ENCODE data around the gene CSF1R. TPM values are rescaled to one million over a fixed set of nuclear protein-coding genes. Genes with fewer than 3 reads are reported as not detected.
A peak's percentile ranks its signal among the peaks of the same experiment; 100 is the strongest.
"Not testable (repeated sequence)": the region's sequence is repeated elsewhere in the genome, so short reads cannot be mapped to it uniquely, and the experiment has no call there.

CSF1R gene
- total RNA-seq, 2 donors from 2014 or later = 2.7 to 3.4 TPM

GRCh38 chr5:150044712-150045111, 41.6 kb downstream of the CSF1R start:
- H3K4me3 Mint-ChIP-seq = no peak overlapping the region
- no peak for ATAC-seq
- H3K9me3 ChIP-seq (ENCODE audit: control insufficient read depth, low read length, poor library complexity, severe bottlenecking) = no peaks in the 10 kb centered on the region
- DNase-seq = no peak
- H3K4me1 Mint-ChIP-seq = peaks cover 12% of the 10 kb centered on the region
- H3K36me3 Mint-ChIP-seq (ENCODE audit: low read depth) = peaks cover 18% of the 10 kb centered on the region
- no peak overlapping the region for H3K27ac Mint-ChIP-seq
- no peaks in the 10 kb centered on the region for H3K27me3 Mint-ChIP-seq

- H3K27ac Mint-ChIP-seq = no peak overlapping the region
- H3K9me3 ChIP-seq (ENCODE audit: control insufficient read depth, low read length, poor library complexity, severe bottlenecking) = no peaks in the 10 kb centered on the region
- no peaks in the 10 kb centered on the region for H3K27me3 Mint-ChIP-seq
- DNase-seq = no peak
- peaks cover 15% of the 10 kb centered on the region for H3K36me3 Mint-ChIP-seq (ENCODE audit: low read depth)
- H3K4me1 Mint-ChIP-seq = peaks cover 12% of the 10 kb centered on the region
- H3K4me3 Mint-ChIP-seq = no peak overlapping the region
- ATAC-seq = no peak
Measured at GRCh38 chr5:150044329-150044681, 42.0 kb downstream of the CSF1R start.

GRCh38 chr5:150043657-150044328, 42.6 kb downstream of the CSF1R start:
- H3K9me3 ChIP-seq (ENCODE audit: control insufficient read depth, low read length, poor library complexity, severe bottlenecking) = no peaks in the 10 kb centered on the region
- DNase-seq (no peak), ATAC-seq (no peak)
- Mint-ChIP-seq H3K4me1 (peaks cover 12% of the 10 kb centered on the region), H3K27ac (no peak overlapping the region), H3K4me3 (no peak overlapping the region), H3K36me3 (ENCODE audit: low read depth) (peaks cover 11% of the 10 kb centered on the region), H3K27me3 (no peaks in the 10 kb centered on the region)

GRCh38 chr5:150042459-150042858, 43.9 kb downstream of the CSF1R start:
- H3K4me3 Mint-ChIP-seq = no peak overlapping the region
- H3K27ac Mint-ChIP-seq = peak overlapping the region; percentile 11
- ATAC-seq = no peak
- H3K36me3 Mint-ChIP-seq (ENCODE audit: low read depth) = peaks cover 13% of the 10 kb centered on the region
- H3K9me3 ChIP-seq (ENCODE audit: control insufficient read depth, low read length, poor library complexity, severe bottlenecking) = no peaks in the 10 kb centered on the region
- no peak for DNase-seq
- H3K4me1 Mint-ChIP-seq = peaks cover 14% of the 10 kb centered on the region
- no peaks in the 10 kb centered on the region for H3K27me3 Mint-ChIP-seq

GRCh38 chr5:150038547-150038946, 47.8 kb downstream of the CSF1R start:
- Mint-ChIP-seq H3K36me3 (ENCODE audit: low read depth) (peaks cover 14% of the 10 kb centered on the region), H3K27me3 (no peaks in the 10 kb centered on the region), H3K4me3 (no peak overlapping the region), H3K27ac (no peak overlapping the region), H3K4me1 (peaks cover 9% of the 10 kb centered on the region)
- no peaks in the 10 kb centered on the region for H3K9me3 ChIP-seq (ENCODE audit: control insufficient read depth, low read length, poor library complexity, severe bottlenecking)
- ATAC-seq (no peak), DNase-seq (no peak)

GRCh38 chr5:150036513-150036912, 49.8 kb downstream of the CSF1R start:
- Mint-ChIP-seq H3K27ac (no peak overlapping the region), H3K36me3 (ENCODE audit: low read depth) (peaks cover 17% of the 10 kb centered on the region), H3K4me3 (no peak overlapping the region), H3K4me1 (peaks cover 6% of the 10 kb centered on the region), H3K27me3 (no peaks in the 10 kb centered on the region)
- ATAC-seq = no peak
- H3K9me3 ChIP-seq (ENCODE audit: control insufficient read depth, low read length, poor library complexity, severe bottlenecking) = no peaks in the 10 kb centered on the region
- DNase-seq = no peak

- no peak overlapping the region for H3K4me3 Mint-ChIP-seq
- ATAC-seq = no peak
- no peak for DNase-seq
- peaks cover 4% of the 10 kb centered on the region for H3K4me1 Mint-ChIP-seq
- H3K36me3 Mint-ChIP-seq (ENCODE audit: low read depth) = peaks cover 17% of the 10 kb centered on the region
- no peaks in the 10 kb centered on the region for H3K27me3 Mint-ChIP-seq
- no peaks in the 10 kb centered on the region for H3K9me3 ChIP-seq (ENCODE audit: control insufficient read depth, low read length, poor library complexity, severe bottlenecking)
- H3K27ac Mint-ChIP-seq = peak overlapping the region; percentile 65
Measured at GRCh38 chr5:150035139-150035895, 51.0 kb downstream of the CSF1R start.

- Mint-ChIP-seq H3K27me3 (no peaks in the 10 kb centered on the region), H3K4me1 (peaks cover 4% of the 10 kb centered on the region), H3K27ac (peak overlapping the region; percentile 65), H3K36me3 (ENCODE audit: low read depth) (peaks cover 17% of the 10 kb centered on the region), H3K4me3 (no peak overlapping the region)
- H3K9me3 ChIP-seq (ENCODE audit: control insufficient read depth, low read length, poor library complexity, severe bottlenecking) = no peaks in the 10 kb centered on the region
- ATAC-seq (no peak), DNase-seq (no peak)
Measured at GRCh38 chr5:150034662-150035061, 51.7 kb downstream of the CSF1R start.

GRCh38 chr5:150033334-150033733, 53.0 kb downstream of the CSF1R start:
- peaks cover 14% of the 10 kb centered on the region for H3K36me3 Mint-ChIP-seq (ENCODE audit: low read depth)
- DNase-seq = no peak
- no peaks in the 10 kb centered on the region for H3K9me3 ChIP-seq (ENCODE audit: control insufficient read depth, low read length, poor library complexity, severe bottlenecking)
- H3K4me1 Mint-ChIP-seq = peaks cover 2% of the 10 kb centered on the region
- no peaks in the 10 kb centered on the region for H3K27me3 Mint-ChIP-seq
- no peak overlapping the region for H3K27ac Mint-ChIP-seq
- ATAC-seq = no peak
- H3K4me3 Mint-ChIP-seq = peak overlapping the region; percentile 59

GRCh38 chr5:150028047-150028446, 58.3 kb downstream of the CSF1R start:
- not testable (repeated sequence) for DNase-seq; H3K27ac Mint-ChIP-seq; H3K36me3 Mint-ChIP-seq (ENCODE audit: low read depth); H3K9me3 ChIP-seq (ENCODE audit: control insufficient read depth, low read length, poor library complexity, severe bottlenecking); H3K4me1 Mint-ChIP-seq; H3K27me3 Mint-ChIP-seq; ATAC-seq
- H3K4me3 Mint-ChIP-seq = peak overlapping the region; percentile 55

GRCh38 chr5:150026682-150027172, 59.6 kb downstream of the CSF1R start:
- H3K9me3 ChIP-seq (ENCODE audit: control insufficient read depth, low read length, poor library complexity, severe bottlenecking) = no peaks in the 10 kb centered on the region
- no peak for DNase-seq
- Mint-ChIP-seq H3K36me3 (ENCODE audit: low read depth) (peaks cover 12% of the 10 kb centered on the region), H3K27ac (no peak overlapping the region), H3K4me3 (no peak overlapping the region), H3K27me3 (no peaks in the 10 kb centered on the region), H3K4me1 (peaks cover 5% of the 10 kb centered on the region)
- no peak for ATAC-seq

GRCh38 chr5:150024346-150024984, 61.9 kb downstream of the CSF1R start:
- peaks cover 13% of the 10 kb centered on the region for H3K36me3 Mint-ChIP-seq (ENCODE audit: low read depth)
- no peaks in the 10 kb centered on the region for H3K27me3 Mint-ChIP-seq
- H3K9me3 ChIP-seq (ENCODE audit: control insufficient read depth, low read length, poor library complexity, severe bottlenecking) = no peaks in the 10 kb centered on the region
- H3K4me3 Mint-ChIP-seq = no peak overlapping the region
- no peak for DNase-seq
- ATAC-seq = no peak
- peaks cover 8% of the 10 kb centered on the region for H3K4me1 Mint-ChIP-seq
- H3K27ac Mint-ChIP-seq = no peak overlapping the region

GRCh38 chr5:150023136-150023535, 63.2 kb downstream of the CSF1R start:
- no peak overlapping the region for H3K27ac Mint-ChIP-seq
- no peak for DNase-seq
- no peaks in the 10 kb centered on the region for H3K9me3 ChIP-seq (ENCODE audit: control insufficient read depth, low read length, poor library complexity, severe bottlenecking)
- H3K4me3 Mint-ChIP-seq = no peak overlapping the region
- no peak for ATAC-seq
- H3K36me3 Mint-ChIP-seq (ENCODE audit: low read depth) = peaks cover 17% of the 10 kb centered on the region
- peaks cover 8% of the 10 kb centered on the region for H3K4me1 Mint-ChIP-seq
- H3K27me3 Mint-ChIP-seq = no peaks in the 10 kb centered on the region

All from T-helper 17 cell (primary cell).